CD4-positive, alpha-beta T cell treated with Interleukin-10 for 1 hour (primary cell): ENCODE measurements around the gene PSMC1.
"Not testable (repeated sequence)": the region's sequence is repeated elsewhere in the genome, so short reads cannot be mapped to it uniquely, and the experiment has no call there.

Source experiments
- DNase-seq: peaks from one replicate; pipeline ENCODE4 v3.0.0-alpha.2; 2020

The PSMC1 gene

GRCh38 chr14:90256354-90257131 is at the start of gene PSMC1:
Gene PSMC1 (plus strand): TSS chr14:90256553. CDS start chr14:90256598, 45 bp downstream.
- DNase-seq: peak; percentile 92

GRCh38 chr14:90213099-90213748 is 43.1 kb upstream of the PSMC1 start:
- no peak for DNase-seq

GRCh38 chr14:90228478-90228877 is 27.9 kb upstream of the PSMC1 start:
- DNase-seq: no peak

- DNase-seq: not testable (repeated sequence)
Measured at GRCh38 chr14:90229942-90230341, 26.4 kb upstream of the PSMC1 start.

- peak; percentile 57 for DNase-seq
Measured at GRCh38 chr14:90235179-90235976, 21.0 kb upstream of the PSMC1 start.

- no peak for DNase-seq
Measured at GRCh38 chr14:90239139-90239538, 17.2 kb upstream of the PSMC1 start.

- DNase-seq: no peak
Measured at GRCh38 chr14:90242444-90242843, 13.9 kb upstream of the PSMC1 start.

GRCh38 chr14:90246936-90247335 is 9.4 kb upstream of the PSMC1 start:
- no peak for DNase-seq

DNA sequence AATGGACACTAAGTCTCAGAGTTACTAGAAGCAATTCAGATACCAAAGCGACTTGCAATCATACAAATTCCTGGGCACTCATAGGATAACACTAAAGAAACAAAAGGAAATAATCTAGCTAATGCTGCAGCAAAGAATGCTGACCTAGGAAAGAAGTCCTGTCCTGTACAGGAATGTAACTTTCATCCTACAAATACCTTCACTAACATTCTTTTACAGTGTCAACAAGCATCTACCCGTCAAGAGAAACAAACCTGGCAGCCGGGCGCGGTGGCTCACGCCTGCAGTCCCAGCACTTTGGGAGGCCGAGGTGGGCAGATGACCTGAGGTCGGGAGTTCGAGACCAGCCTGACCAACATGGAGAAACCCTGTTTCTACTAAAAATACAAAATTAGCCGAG is 8.9 kb upstream of the PSMC1 start:
- DNase-seq: not testable (repeated sequence)

DNA sequence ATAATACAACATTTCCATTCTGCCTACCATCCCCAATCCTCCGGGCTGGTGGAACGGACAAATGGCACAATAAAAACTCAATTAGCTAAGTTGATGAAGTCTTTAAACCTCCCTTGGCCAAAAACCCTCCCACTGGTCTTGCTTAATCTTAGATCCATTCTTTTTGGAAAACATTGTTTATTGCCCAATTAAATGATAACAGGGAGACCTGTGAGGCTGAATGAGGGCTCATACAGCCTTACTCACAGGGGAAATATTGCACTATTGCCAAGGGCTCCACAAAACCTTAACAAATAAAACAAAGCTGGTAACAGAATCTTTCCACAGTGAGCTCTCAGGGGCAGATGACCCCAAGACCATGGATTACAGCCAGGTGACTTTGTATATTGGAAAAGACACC is 7.8 kb upstream of the PSMC1 start:
- DNase-seq: no peak

GRCh38 chr14:90253826-90254225 is 2.5 kb upstream of the PSMC1 start:
- no peak for DNase-seq

GRCh38 chr14:90255871-90256270 is 482 bp upstream of the PSMC1 start:
- DNase-seq: no peak

DNA sequence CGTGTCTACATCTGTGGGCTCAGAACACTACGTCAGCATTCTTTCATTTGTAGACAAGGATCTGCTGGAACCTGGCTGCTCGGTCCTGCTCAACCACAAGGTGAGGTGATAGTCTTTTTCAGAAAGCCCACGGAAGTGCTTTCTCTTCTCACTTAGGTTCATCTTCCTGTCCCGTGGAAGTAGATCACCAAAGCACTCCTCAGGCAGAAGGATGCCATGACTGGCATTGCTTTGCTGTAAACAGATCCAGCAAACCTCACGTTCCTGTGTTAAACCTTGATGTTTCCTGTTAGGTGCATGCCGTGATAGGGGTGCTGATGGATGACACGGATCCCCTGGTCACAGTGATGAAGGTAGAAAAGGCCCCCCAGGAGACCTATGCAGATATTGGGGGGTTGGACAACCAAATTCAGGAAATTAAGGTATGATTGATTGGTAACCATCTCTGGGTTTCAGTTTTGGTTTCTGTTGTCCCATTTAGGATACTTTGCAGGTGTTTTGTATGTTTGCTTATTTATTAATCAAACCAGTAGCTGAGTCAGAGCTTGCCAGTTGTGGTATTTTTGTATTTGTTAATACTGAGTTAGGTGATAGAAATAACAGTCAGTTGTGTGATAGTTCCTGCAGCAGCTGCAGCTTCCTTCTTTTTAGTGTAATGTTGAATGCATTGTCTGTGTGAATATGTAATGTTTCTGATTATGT is 7.5 kb downstream of the PSMC1 start:
- DNase-seq: no peak

DNA sequence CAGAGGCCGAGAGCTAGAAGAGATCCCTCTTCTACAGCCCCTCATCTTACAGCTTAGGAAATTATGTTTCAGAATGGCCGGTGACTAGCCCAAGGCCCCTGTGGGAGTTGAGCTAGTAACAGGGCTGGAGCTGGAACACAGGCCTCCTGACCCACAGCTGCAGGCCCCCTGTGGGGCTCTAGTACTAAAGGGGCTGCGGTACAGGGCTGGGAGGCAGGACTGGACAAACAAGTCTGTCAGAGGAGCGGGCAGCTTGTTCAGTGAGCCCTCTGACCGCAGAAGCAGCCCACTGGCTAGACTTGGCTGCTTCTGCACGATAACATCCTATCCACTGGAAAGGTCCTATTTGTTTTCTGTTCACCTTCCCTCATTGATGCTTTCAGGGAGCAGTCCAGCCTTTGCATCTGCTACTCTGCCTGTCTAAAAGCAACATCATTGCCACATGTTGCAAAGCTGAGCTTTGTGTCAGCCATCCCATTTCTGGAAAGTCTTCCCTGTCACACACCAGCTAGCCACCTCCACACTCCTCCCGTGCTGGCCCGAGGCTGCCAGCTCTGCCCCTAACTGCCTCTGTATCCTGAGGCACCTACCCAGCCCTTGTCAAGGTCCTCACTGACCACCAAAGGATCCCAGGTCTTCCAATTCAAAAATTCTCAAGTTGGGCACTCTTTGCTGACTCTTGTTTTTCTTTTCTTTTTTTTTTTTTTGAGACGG is 10.2 kb downstream of the PSMC1 start:
- DNase-seq: no peak

GRCh38 chr14:90268420-90268819 is 12.1 kb downstream of the PSMC1 start:
- DNase-seq: no peak

- DNase-seq: no peak
Measured at GRCh38 chr14:90272523-90272922, 16.2 kb downstream of the PSMC1 start.

- no peak for DNase-seq
Measured at GRCh38 chr14:90273532-90273931, 17.2 kb downstream of the PSMC1 start.

DNA sequence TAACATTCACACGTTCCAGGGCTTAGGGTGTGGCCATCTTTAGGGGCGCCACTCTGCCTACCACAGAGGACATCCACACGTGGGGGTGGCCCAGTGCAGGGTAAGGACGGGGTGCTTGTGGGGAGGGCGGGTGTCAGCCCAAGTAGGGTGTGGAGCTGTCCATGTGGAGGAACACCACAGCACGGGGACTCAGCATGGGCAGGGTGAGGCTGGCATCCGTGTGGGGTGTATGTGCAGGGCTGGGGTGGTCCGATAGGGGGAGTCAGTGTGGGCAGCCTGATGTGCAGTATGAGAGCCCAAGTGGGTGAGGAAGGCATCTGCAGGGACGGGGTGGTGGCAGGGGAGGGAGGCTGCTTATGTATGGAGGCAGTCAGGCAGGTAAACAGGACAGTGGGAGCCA is 17.7 kb downstream of the PSMC1 start:
- no peak for DNase-seq

DNA sequence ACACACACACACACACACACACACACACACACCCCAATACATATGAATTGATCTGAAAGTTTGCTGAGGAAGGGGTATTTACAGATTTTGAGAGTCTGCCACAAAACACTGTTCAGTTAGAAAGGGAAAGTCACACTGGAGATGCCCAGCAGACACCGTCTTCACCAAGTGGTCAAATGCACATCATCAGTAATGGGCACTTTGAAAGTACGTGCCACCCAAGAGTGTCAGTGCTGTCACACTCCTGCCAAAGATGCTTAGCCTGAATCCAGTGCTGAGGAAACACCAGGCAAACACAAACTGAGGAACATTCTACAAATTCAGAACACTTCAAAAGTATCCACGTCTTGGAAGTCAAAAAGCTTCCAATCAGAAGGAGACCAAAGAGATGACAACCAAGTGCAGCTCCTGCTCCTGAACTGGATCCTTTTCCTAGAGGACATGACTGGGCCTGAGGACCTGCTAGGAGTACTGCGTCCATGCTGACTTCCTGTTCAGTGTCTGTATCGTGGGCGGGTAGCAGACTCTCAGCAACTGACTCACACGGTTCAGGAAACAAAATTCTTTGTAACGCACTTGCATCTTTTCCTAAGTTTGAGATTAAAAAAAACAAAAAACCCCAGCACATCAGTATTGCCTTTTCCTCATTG is 18.6 kb downstream of the PSMC1 start:
- no peak for DNase-seq

GRCh38 chr14:90275458-90275814 is 19.1 kb downstream of the PSMC1 start:
- no peak for DNase-seq

DNA sequence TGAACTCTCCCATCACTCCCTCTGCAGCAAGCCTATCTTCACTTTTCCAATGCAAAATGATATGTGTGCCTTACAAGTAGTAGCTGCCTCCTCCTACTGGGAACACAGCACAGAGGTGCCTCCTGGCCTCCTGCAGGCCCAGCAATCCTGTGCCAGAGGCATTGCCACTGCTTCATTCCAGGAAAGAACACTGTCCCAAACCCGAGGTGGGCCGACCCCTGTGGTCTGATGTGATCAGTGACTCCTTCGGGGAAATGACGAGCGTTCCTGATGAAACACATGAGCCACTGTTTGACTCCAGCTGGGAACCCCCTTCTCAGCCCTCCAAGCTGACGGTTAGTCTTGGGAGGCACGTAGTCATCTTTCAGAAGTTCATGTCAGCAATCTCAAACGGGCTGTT is 19.5 kb downstream of the PSMC1 start:
- DNase-seq: no peak
